Frontal cortex (tissue), 4 donors: Measurements from ENCODE around the gene MTX1. TPM values are rescaled to one million over a fixed set of nuclear protein-coding genes. Genes with fewer than 3 reads are reported as not detected.
"Not testable (repeated sequence)": the region's sequence is repeated elsewhere in the genome, so short reads cannot be mapped to it uniquely, and the experiment has no call there.

Experiments used
- DNase-seq, 2 donors: peaks; one replicate each; pipeline ENCODE4 v3.0.0; 2012; ENCODE audit warnings: low spot score in 2 of 2
- FAIRE-seq: peaks from 2 replicates; lab custom pipeline; 2012; peaks lifted over from hg19 to GRCh38; lab: Jason Lieb, UNC
- total RNA-seq: library from RNA; depleted of rRNA; stranded (reverse); fragments of >200 nt; gene quantifications from one replicate; pipeline ENCODE4 v1.2.3, GENCODE V29; 2014
- donor health status: control.
- donor health status: control.
- donor health status: control.

Gene MTX1
- total RNA-seq, 1 donor from 2014 or later = 13.9 TPM

DNA sequence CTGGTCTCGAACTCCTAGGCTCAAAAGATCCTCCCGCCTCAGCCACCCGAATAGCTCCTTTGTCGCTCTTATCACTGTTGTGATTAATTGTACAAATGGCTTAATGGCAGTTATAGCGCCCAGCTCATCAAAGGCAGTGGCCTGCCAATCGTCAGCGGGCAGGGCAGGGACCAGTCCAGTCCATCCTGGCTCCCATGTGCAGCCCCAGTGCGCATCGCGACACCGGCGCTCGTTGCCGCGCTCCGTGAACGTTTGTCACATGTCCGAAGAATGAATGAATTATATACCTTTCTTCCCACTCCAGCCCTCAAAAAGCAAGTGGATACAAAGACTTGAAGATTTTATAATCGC is 18.4 kb downstream of the MTX1 start:
- no peak for FAIRE-seq
- DNase-seq = no peak

DNA sequence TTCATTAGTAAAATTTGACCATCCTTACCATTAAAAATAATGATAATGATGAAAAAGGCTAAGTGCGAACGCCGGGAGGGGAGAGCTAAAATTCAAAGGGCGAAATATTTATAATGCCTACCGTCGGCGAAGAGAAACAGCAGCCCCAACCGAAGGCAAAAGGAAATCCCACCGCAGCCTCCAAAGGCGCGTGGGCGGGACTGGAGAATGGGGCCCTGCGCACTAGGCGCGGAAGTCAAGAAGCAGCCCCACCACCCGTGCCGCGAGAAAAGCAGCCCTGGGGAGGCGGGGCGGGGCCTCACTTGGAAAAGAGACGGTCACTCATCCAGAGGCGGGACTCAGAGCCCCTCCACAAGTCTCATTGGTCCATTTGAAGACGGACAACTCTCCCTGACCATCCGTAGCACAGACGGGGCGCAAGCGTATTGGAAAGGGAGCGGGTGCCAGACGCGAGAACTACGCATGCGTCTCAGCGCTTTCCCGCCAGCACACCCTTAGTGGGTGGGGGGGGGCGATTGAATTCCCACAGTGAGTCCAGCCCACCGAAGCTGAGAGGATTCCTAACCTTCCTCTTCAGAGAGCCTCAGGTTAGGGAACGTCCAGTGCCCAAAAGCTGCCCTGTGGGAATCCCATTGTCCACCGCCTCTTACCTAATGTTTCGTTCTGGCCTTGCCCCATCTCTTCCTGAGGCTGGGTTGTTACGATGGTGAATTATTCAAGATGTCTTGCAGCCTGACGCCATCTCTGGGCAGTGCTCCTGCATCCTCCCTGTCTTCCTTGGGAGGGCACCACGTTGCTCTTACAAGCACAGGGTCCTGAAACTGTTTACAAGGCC is 19.0 kb downstream of the MTX1 start:
- peak; percentile 33 for FAIRE-seq
- DNase-seq = peak; percentile 90 to 98

DNA sequence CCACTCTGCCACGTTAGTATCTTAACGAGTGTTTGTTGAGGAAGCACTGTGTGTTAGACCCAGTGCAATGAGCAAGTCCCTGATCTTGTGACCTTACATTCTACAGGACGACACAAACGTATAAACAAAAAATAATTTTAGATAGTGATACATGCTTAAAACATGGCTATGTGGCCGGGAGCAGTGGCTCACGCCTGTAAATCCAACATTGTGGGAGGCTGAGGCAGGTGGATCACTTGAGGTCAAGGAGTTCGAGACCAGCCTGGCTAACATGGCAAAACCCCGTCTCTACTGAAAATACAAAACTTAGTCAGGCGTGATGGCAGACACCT is 19.6 kb downstream of the MTX1 start:
- FAIRE-seq = no peak
- no peak for DNase-seq

DNA sequence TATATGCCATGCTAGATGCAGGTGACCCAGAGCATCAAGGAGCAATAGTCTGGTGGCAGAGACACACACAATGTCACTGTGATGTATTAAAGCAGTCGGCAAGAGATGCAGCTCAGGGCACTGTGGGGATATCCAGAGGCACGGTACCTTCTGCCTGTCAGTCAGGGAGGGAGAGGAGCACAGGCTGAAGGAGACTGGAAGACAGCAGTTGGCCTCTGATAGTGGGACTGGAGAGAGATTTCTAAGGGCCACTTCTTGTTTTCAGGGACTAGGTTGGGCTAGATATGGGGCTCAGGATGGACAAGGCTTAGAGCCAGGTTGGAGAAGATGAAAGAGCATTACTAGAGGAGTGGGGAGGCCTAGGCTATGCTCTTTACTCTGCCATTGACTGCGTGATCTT is 22.8 kb downstream of the MTX1 start:
- not testable (repeated sequence) for FAIRE-seq, DNase-seq

DNA sequence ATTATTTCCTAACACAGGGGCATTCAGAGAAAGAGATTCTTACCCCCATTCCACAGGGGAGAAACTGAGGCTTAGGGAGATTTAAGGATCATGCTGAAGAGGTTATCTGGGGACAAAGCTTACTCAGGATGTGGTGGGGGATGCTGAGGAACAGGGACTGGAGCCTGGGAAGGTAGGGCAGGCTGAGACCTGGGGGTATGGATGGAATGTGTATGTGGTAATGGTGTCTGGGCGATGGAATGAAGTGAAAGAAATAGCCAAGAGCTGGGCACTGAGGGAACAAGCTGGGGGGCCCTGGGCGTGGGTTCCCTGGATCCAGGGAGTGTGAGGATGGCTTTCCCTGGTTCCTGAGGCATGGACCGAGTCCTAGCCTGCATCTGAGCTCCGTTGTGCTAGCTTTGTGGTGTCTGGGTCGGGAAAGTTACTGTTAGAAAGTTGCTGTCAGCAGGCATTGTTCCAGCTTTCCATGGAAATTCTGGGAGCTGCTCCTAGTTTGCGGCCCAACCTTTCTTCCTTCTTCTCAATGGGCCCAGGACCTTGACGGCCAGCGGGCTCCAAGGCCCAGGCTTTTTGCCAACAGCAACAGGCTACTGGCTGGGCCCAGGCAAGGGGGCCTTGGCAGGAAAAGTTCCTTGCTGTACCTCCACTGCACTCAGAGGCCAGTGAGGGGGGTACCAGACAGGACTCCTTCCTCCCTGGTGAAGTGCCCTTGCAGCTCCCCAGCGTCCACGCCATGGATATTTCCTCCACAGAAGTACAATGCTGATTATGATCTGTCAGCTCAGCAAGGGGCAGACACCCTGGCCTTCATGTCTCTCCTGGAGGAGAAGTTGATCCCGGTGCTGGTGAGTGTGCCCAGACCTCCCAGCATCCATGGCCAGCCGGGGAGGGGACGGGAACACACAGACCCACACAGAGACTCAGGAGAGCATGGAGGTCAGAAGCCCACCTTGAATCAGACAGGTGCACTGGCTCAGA is 23.8 kb downstream of the MTX1 start:
- DNase-seq, FAIRE-seq: not testable (repeated sequence)

DNA sequence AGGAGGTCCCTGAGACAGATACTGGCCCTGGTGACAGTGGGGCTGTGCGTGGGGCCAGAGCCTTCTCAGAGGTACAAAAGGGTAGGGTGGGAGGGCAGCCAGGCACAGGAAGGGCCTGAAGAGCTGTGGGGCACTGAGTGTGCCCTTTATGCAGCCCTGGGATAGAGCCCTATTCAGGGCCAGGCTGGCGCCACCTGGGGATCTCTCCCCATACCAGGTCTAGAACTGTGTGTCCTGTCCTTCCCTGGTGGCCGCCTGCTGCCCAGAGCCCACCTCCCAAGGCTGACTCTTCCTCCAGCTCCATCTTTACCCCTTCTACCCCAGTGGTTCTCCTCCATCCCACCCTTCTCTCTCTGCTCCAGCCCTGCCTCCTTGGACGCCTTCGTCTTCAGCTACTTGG is 25.0 kb downstream of the MTX1 start:
- DNase-seq, FAIRE-seq: not testable (repeated sequence)

DNA sequence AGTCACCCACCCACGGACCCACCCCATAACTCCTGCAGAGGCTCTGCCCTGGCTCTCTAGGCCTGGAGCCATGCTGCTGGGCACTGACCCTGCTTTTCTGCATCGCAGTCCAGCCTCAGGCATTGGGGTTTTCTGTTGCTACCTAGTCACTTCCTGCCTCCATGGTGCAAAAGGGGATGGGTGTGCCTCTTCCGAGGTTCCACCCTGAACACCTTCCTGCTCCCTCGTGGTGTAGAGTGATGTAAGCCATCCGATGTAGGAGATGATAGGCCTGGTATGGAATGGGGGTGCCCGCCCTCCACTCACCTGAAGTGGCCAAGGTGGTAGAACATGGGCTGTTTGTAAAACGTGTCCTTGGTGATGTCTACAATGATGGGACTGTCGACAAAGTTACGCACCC is 26.9 kb downstream of the MTX1 start:
- not testable (repeated sequence) for FAIRE-seq

DNA sequence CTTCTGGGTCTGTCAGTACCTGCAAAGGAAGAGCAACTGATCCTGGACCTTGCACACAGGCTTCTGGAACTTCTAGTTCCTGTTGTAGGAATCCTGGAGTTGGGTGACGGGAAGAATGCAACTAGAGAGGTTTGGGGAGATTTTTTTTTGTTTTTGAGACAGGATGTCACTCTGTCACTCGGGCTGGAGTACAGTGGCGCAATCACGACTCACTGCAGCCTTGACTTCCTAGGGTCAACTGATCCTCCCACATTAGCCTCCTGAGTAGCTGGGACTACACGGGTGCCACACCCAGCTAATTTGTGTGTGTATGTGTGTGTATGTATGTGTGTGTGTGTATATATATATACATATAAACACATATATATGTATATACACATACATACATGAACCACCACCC is 28.0 kb downstream of the MTX1 start:
- DNase-seq (no peak), FAIRE-seq (no peak)

More for the DNA sequence above, 26.9 kb downstream of the MTX1 start:
- DNase-seq = not testable (repeated sequence)

DNA sequence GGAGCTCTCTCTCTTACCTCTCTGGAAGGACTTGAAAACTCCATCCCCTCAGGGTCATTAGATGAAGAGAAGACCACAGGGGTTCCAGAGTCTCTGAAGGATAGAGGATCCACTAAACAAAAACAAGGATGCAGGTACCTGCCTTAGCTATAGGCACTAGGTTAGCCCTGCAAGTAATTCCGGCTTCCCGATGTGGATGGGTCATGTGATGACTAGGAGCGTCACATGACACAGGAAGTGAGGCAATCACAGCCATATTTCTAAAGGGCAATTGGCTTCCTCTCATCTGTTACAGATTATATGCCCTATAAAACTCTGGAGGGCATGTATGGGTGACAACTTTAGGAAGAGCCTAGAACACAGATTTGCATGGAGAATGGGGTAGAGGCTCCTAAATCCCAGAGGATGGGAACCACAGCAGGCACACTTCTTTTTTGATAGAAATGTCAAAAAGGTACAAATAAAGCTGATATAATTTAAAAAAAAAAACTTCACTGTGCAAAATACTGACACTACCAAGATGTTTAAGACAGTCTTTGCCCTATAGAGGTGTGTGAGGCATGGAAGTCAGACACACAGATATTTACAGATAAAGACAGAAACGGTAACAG is 32.7 kb downstream of the MTX1 start:
- FAIRE-seq (no peak), DNase-seq (peak; percentile 78 to 82)

DNA sequence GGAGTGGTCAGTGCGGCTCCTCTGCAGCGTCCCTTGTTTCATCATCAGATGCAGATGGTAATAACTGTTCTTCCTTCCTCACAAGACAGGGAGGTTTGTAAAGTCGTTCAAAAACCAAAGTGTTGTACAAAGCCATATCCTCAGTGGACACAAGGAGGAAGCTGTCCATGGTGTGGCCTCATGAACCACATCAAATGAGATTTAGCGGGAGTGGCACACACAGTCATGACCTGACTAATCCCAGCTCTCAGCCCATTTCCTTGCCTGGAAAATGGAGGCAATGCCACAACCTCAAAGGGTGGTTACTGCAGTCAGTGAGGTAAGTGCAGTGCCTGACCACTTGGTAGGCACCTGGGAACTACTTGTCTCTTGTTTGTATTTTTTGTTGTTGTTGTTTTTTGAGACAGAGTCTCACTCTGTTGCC is 33.4 kb downstream of the MTX1 start:
- no peak for DNase-seq
- FAIRE-seq = no peak

DNA sequence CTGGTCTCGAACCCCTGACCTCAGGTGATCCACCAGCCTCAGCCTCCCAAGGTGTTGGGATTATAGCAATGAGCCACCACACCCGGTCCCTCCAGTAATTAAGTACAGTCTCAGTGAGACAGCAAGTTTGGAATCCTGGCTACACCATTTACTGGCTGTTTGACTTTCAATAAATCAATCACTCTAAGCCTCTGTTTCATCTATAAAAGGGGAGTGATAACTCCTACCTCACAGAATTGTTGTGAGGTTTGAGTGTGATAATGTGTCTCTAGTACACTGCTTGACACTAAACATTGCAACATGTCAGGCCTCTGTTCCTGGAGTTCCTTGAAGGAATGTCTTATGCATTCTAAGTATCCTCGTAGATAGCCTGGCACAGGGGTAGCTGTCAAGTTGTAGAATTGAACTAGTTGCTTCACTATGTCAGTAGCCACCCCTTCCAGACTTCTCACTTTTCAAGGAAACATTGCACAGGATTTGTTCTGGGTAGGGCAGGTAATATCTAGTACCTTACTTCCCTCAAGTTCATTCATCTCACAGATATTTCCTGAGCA is 34.4 kb downstream of the MTX1 start:
- FAIRE-seq (no peak), DNase-seq (no peak)

DNA sequence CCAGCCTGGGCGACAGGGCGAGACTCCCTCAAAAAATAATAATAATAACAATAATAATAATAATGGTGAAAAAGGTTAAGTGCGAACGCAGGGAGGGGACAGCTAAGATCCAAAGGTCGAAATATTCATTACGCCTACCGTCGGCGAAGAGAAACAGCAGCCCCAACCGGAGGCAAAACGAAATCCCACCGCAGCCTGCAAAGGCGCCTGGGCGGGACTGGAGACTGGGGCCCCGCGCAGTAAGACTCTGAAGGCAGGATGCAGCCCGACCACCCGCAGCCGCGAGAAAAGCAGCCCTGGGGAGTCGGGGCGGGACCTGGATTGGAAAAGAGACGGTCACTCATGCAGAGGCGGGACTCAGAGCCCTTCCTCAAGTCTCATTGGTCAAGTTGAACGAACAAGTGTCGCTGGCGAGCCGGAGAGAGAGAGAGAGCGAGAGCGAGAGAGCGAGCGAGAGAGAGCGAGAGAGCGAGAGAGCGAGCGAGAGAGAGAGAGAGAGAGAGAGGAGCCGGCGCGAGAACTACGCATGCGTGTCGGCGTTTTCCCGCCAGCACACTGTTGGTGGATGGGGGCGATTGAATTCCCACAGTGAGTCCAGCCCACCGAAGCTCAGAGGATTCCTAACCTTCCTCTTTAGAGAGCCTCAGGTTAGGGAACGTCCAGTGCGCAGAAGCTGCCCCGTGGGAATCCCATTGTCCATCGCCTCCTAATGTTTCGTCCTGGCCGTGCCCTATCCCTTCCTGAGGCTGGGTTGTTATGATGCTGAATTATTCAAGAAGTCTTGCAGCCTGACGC is 36.1 kb downstream of the MTX1 start:
- no peak for FAIRE-seq

DNA sequence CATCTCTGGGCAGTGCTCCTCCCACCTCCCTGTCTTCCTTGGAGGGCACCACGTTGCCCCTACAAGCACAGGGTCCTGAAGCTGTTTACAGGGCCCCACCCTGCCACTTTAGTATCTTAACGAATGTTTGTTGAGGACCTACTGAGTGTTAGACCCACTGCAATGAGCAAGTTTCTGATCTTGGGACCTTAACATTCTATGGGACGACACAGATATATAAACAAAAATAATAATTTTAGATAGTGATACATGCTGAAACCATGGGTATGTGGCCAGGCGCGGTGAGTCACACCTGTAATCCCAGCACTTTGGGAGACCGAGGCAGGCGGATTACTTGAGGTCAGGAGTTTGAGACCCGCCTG is 36.6 kb downstream of the MTX1 start:
- DNase-seq (no peak), FAIRE-seq (no peak)

More for the DNA sequence above, 36.1 kb downstream of the MTX1 start:
- peak; percentile 87 to 94 for DNase-seq

DNA sequence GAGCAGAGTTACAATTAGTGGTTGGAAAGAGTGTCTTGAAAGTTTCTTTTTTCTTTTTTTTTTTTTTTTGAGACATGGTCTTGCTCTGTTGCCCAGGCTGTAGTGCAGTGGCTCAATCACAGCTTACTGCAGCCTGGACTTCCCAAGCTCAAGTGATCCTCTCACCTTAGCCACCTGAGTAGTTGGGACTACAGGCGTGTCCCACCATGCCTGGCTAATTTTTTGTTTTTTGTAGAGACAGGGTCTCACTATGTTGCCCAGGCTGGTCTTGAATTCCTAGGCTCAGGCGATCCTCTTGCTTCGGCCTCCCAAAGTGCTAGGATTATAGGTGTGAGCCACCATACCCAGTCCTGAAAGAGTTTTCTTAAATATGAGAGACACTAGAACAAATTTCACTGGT is 38.3 kb downstream of the MTX1 start:
- not testable (repeated sequence) for FAIRE-seq, DNase-seq

DNA sequence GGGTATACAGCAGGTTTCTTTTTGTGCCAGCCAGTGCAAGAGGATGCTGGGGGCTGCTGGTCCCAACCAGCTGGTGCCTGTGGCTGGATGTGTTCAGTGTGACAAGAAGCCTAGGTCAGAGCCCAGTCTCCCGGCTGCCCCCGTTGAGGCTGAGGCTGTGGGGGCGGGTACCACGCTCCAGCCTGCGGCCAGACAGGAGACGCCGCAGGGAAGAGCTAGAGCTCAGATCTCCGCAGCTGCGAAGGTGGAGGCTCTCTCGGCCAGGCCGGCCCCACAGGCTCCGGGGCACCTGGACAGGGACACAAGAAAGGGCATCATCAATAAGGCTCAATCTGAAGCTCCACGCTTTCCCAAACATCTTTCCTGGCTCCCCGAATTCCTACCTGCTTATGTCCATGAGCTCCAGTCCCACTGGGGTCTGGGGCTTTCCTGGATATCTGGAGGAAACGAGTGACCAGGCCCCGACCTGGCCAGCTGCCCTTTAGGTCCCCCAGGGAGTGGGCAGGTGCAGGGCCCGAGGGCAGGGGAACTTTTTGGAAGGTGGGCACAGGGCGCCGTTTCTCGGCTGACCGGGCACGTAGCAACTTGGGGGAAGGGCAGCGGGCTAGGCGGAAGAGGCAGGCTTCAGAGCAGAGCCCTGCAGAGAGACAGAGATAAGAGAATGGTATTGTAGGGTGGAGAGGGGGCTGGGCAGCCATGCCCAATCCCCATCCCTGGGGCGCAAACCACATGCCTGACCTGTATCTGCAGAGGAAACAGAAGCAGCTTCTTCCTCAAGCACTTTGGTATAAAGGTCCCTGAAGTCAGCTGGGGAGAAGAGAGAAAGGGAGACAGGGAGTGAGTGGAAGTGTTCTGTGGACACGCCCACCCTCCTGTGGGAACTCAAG is 39.4 kb downstream of the MTX1 start:
- FAIRE-seq = no peak
- DNase-seq = no peak

DNA sequence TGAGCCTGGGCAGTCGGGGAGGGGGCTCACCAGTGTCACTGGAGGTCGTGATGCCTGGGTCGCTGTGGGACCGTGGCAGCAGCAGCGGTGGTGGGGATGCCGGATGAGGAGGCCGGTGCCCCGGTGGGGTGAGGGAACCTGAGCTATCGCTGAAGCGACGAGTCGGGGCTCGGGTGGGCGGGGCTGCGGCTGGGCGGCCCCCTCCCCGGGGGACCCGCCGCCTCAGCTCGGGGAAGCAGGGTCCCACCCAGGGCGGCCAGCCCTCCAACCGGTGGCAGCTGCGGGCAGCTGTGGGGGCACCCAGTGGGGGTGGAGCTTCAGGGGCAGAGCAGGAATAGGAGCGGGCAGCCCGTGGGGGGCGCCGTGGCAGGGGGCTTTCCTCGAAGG is 41.7 kb downstream of the MTX1 start:
- DNase-seq (no peak), FAIRE-seq (no peak)

DNA sequence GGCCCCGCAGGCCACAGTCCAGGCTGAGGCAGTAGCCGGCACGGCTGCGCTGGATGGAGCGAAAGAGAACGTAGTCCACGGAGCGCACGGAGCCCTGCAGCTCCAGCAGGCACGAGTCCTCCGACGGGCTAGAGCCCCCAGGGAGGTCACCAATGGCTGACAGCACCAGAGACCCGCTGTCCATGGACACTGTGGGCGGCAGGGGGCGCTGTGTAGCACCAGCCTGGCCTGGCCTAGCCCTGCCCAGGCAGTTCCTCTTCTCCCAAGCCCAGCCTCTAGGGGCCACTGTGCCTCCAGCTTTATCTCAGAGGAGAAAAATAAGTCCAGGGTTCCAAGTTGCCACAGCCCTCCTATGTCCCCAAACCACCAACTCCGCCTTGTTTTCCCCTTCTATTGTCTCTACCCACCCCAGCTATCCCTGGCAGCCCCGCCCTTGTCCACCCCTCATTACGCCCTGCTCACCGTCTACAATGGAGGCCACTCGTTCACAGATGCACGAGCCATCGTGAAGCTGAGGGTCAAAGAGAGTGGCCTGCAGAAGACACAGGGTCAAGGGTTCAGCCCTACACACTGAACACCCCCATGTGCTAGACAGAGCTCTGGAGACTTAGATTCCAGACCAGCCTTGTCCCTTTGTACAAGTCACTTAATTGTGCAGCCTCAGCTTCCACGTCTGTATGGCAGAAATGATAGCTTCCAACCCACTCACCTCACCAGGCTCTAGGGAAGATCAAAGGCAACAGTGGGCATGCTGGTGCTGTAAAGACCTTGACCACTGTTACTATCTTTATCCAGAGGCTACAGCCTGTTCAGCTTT is 42.3 kb downstream of the MTX1 start:
- FAIRE-seq (no peak), DNase-seq (peak; percentile 94 to 98)

DNA sequence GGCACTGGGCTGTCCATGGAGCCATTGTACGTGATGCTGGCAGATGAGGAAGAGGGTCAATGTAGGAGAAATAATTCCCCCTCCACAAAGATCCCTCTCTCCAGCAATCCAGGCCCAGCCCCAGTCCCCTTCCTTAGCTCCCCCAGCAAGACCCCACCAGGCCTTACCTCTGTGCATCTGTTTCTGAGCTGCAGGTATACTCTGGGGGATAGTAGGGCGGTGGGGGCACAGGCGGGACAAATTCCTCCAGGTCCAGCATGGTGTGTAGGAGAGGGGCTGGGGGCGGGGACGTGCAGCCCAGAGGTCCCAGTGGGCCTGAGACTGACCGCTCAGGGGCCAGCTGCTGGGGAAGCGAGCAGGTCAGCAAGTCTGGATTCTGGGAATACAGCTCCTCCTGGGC is 43.1 kb downstream of the MTX1 start:
- DNase-seq (no peak), FAIRE-seq (no peak)
